H1 (cell line): ENCODE measurements around the gene NOL9. TPM values are rescaled to one million over a fixed set of nuclear protein-coding genes. Genes with fewer than 3 reads are reported as not detected.

Source experiments
- EGR1 ChIP-seq: IDR thresholded peaks from 2 replicates; pipeline ENCODE4 v1.6.1; 2011; ENCODE audit warnings: low read depth, low read length, borderline replicate concordance
- EP300 ChIP-seq, 2 experiments: IDR thresholded peaks; 1 replicate in 1 of 2; 2 replicates in 1 of 2; pipeline ENCODE4 v1.6.1; 2011 to 2012; ENCODE audit warnings: low read depth in 2 of 2, low read length in 2 of 2, mild to moderate bottlenecking in 2 of 2, borderline replicate concordance in 1 of 2, inconsistent platforms in 1 of 2, moderate library complexity in 1 of 2
- TEAD4 ChIP-seq: IDR thresholded peaks from 2 replicates; pipeline ENCODE4 v1.6.1; 2012; ENCODE audit warnings: low read depth, low read length, inconsistent platforms, mixed read lengths
- polyA plus RNA-seq, 7 experiments: library from polyadenylated mRNA; depleted of rRNA in 3 of 7; stranded (reverse) in 5 of 7; unstranded in 2 of 7; fragments of >200 nt in 5 of 7; fragments of 200-250 nt in 2 of 7; gene quantifications; 1 replicate in 5 of 7; 2 replicates in 1 of 7; 4 replicates in 1 of 7; pipeline versions ENCODE4 v1.2.1 to v1.2.3, GENCODE V29; 2011 to 2013; ENCODE audit warnings: missing spikeins in 2 of 7, mixed read lengths in 2 of 7
- total RNA-seq: library from RNA; stranded (reverse); fragmentation: NEBNext Ultra II Directional; extraction: Animal tissue kit (Norgen Biotek cat#: 25700); gene quantifications from 2 replicates; pipeline ENCODE4 v1.2.1, GENCODE V29; 2021

Gene NOL9
- total and polyA plus RNA-seq, 2 of the 8 experiments (the other 6 are each of a cell fraction or from before 2014, with no cell fraction given), result 17.1 to 38.1 TPM

DNA sequence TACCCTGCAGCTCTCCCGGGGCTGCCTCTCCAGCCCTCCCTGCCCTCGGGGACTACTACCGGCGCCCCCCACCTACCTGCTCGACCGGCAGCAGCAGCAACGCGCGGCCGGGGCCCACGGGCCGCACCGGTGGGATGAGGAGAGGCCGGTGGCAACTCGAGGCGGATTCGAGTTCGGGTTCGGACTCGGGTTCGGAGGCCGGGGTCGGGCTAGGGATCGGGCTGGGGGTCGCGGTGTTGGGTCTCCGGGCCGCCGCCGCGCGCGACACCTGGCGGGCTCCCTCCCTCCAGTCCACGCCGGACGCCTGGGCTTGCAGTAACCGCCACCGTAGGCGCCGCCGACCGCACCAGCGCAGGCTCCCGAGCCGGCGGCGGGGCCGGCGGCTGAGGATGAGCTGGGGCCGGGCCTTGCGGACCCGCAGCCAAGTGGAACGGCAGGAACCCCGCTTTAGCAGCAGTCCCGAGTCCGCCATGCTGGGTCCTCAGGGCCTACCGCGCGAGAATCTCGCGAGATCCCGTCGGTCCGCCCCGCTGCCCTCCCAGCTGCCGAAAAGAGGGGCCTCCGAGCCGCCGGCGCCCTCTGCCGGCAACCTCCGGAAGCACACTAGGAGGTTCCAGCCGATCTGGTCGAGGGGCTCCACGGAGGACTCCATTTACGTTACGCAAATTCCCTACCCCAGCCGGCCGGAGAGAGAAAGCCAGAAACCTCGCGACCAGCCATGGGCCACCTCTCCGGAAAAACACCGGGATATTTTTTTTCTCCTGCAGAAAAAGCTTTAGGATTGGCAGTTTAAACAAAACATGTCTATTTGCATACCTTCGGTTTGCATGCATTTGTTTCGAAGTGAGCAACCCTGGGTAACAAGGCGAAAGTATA, at the start of gene NOL9 (continued):
- TF ChIP-seq EGR1 (no peak), TEAD4 (peak; percentile 11; the same call in 1 of the 2 replicates), EP300 (IDR thresholded peaks at IDR 0.05; ENCODE audit: borderline replicate concordance in 1 of 2, low read depth in 2 of 2, low read length in 2 of 2) (no peak)
